Superior temporal gyrus (tissue), 1 donor: ENCODE data around the gene MYCN.
"Not testable (repeated sequence)": the region's sequence is repeated elsewhere in the genome, so short reads cannot be mapped to it uniquely, and the experiment has no call there.

ENCODE experiments used
- DNase-seq: peaks from one replicate; pipeline ENCODE4 v3.0.0-alpha.2; 2016; ENCODE audit errors: extremely low spot score

MYCN gene

GRCh38 chr2:15939854-15940660, at the start of gene MYCN:
Gene MYCN (plus strand): TSS chr2:15940550. CDS start chr2:15942065, 1,515 bp downstream.
- peak; percentile 93 for DNase-seq

- no peak for DNase-seq
These were observed 49.1 kb upstream of the MYCN start for GRCh38 chr2:15890936-15891905.

GRCh38 chr2:15892151-15892880, 48.0 kb upstream of the MYCN start:
- no peak for DNase-seq

- DNase-seq, result no peak
These were observed 47.3 kb upstream of the MYCN start for GRCh38 chr2:15893085-15893484.

- no peak for DNase-seq
These were observed 46.5 kb upstream of the MYCN start for GRCh38 chr2:15893689-15894480.

GRCh38 chr2:15894481-15895144, 45.7 kb upstream of the MYCN start:
- no peak for DNase-seq

- DNase-seq, result no peak
These were observed 44.5 kb upstream of the MYCN start for GRCh38 chr2:15895615-15896469.

GRCh38 chr2:15896859-15897258, 43.5 kb upstream of the MYCN start:
- DNase-seq, result no peak

GRCh38 chr2:15897431-15898098, 42.8 kb upstream of the MYCN start:
- no peak for DNase-seq

- no peak for DNase-seq
These were observed 41.1 kb upstream of the MYCN start for GRCh38 chr2:15899327-15899612.

- no peak for DNase-seq
These were observed 40.4 kb upstream of the MYCN start for GRCh38 chr2:15899751-15900493.

- DNase-seq, result no peak
These were observed 39.1 kb upstream of the MYCN start for GRCh38 chr2:15901095-15901807.

GRCh38 chr2:15901808-15902130, 38.6 kb upstream of the MYCN start:
- DNase-seq, result no peak

- DNase-seq, result not testable (repeated sequence)
These were observed 36.4 kb upstream of the MYCN start for GRCh38 chr2:15903910-15904309.

GRCh38 chr2:15905267-15905645, 35.1 kb upstream of the MYCN start:
- DNase-seq, result no peak

GRCh38 chr2:15905986-15906491, 34.3 kb upstream of the MYCN start:
- no peak for DNase-seq

GRCh38 chr2:15906778-15907177, 33.6 kb upstream of the MYCN start:
- DNase-seq, result no peak
